Osteoblast (primary cell): ENCODE data around the gene GRK2. TPM values are rescaled to one million over a fixed set of nuclear protein-coding genes. Genes with fewer than 3 reads are reported as not detected.

Source experiments
- DNase-seq: peaks from one replicate; pipeline ENCODE4 v3.0.0; 2011; ENCODE audit warnings: low spot score, mixed read lengths; ENCODE audit not compliant: insufficient read length; ENCODE audit errors: missing footprints
- H2AFZ ChIP-seq: 2 replicates; pipeline ENCODE4 v1.6.0; 2011; ENCODE audit warnings: mild to moderate bottlenecking, low read length
- H3K27ac ChIP-seq: 2 replicates; pipeline ENCODE4 v1.5.1; 2011; ENCODE audit warnings: mild to moderate bottlenecking, low read depth, low read length, moderate library complexity
- H3K27me3 ChIP-seq: 2 replicates; pipeline ENCODE4 v1.6.0; 2012; ENCODE audit warnings: mild to moderate bottlenecking, control low read depth, inconsistent platforms, low read length, moderate library complexity; ENCODE audit not compliant: insufficient read depth
- H3K36me3 ChIP-seq: 2 replicates; pipeline ENCODE4 v1.5.1; 2011; ENCODE audit warnings: mild to moderate bottlenecking, low read length, control low read depth, moderate library complexity; ENCODE audit not compliant: insufficient read depth
- H3K4me1 ChIP-seq: 2 replicates; pipeline ENCODE4 v1.5.1; 2011; ENCODE audit warnings: mild to moderate bottlenecking, low read length, control low read depth, moderate library complexity; ENCODE audit not compliant: insufficient read depth
- H3K4me2 ChIP-seq: 2 replicates; pipeline ENCODE4 v1.6.0; 2011; ENCODE audit warnings: mild to moderate bottlenecking, low read length; ENCODE audit not compliant: insufficient read depth
- H3K4me3 ChIP-seq: fragments of 200-600 bp; sonication (generic); 3 replicates; pipeline ENCODE4 v1.5.1; 2012; ENCODE audit warnings: mild to moderate bottlenecking, low read length, inconsistent platforms; ENCODE audit not compliant: insufficient read depth
- H3K79me2 ChIP-seq: 2 replicates; pipeline ENCODE4 v1.6.0; 2012; ENCODE audit warnings: mild to moderate bottlenecking, low read length, control low read depth, inconsistent platforms; ENCODE audit not compliant: insufficient read depth
- H3K9me3 ChIP-seq: 2 replicates; pipeline ENCODE4 v1.5.1; 2011; ENCODE audit warnings: low read depth, low read length, control low read depth
- H4K20me1 ChIP-seq: 2 replicates; pipeline ENCODE4 v1.6.0; 2012; ENCODE audit warnings: mild to moderate bottlenecking, low read length, control low read depth; ENCODE audit not compliant: insufficient read depth
- CTCF ChIP-seq: IDR thresholded peaks from 2 replicates; pipeline ENCODE4 v1.5.1; 2011; ENCODE audit warnings: mild to moderate bottlenecking, low read depth, low read length, moderate library complexity; ENCODE audit errors: extremely low read depth
- total RNA-seq: library from RNA; depleted of rRNA; stranded (reverse); fragments of >200 nt; gene quantifications from 2 replicates; pipeline ENCODE4 v1.2.3, GENCODE V29; 2012

Gene GRK2
- total RNA-seq, 1 donor: 21.4 TPM

- H2AFZ ChIP-seq: no peak overlapping the region
- H3K9me3 ChIP-seq: no peaks in the 10 kb centered on the region
- no peaks in the 10 kb centered on the region for H3K27me3 ChIP-seq
- peaks cover 17% of the 10 kb centered on the region for H4K20me1 ChIP-seq
- peaks cover 90% of the 10 kb centered on the region for H3K79me2 ChIP-seq
- no peak overlapping the region for H3K4me3 ChIP-seq
- peak overlapping the region; percentile 69 for H3K27ac ChIP-seq
- H3K4me2 ChIP-seq: no peak overlapping the region
- peaks cover 17% of the 10 kb centered on the region for H3K36me3 ChIP-seq
- DNase-seq: peak; percentile 65
- TF ChIP-seq CTCF: no peak
- H3K4me1 ChIP-seq: peaks cover 42% of the 10 kb centered on the region
These were observed 9.5 kb downstream of the GRK2 start for GRCh38 chr11:67275606-67276409.

- H3K27me3 ChIP-seq: no peaks in the 10 kb centered on the region
- DNase-seq: peak; percentile 97
- H3K36me3 ChIP-seq: peaks cover 22% of the 10 kb centered on the region
- H3K79me2 ChIP-seq: peaks cover 80% of the 10 kb centered on the region
- H4K20me1 ChIP-seq: peaks cover 9% of the 10 kb centered on the region
- H3K4me3 ChIP-seq: peak overlapping the region; percentile 64
- peak overlapping the region; percentile 65 for H2AFZ ChIP-seq
- peak; percentile 40 for TF ChIP-seq CTCF
- H3K9me3 ChIP-seq: no peaks in the 10 kb centered on the region
- H3K27ac ChIP-seq: peak overlapping the region; percentile 69
- H3K4me1 ChIP-seq: peaks cover 34% of the 10 kb centered on the region
- peak overlapping the region; percentile 76 for H3K4me2 ChIP-seq
These were observed 10.5 kb downstream of the GRK2 start for GRCh38 chr11:67276781-67277230.

GRCh38 chr11:67277231-67277961 lies 11.1 kb downstream of the GRK2 start:
- peaks cover 28% of the 10 kb centered on the region for H3K4me1 ChIP-seq
- H3K27me3 ChIP-seq: no peaks in the 10 kb centered on the region
- H2AFZ ChIP-seq: peak overlapping the region; percentile 65
- peaks cover 74% of the 10 kb centered on the region for H3K79me2 ChIP-seq
- TF ChIP-seq CTCF: no peak
- H3K27ac ChIP-seq: peak overlapping the region; percentile 69
- H3K36me3 ChIP-seq: peaks cover 28% of the 10 kb centered on the region
- H3K4me2 ChIP-seq: peak overlapping the region; percentile 76
- no peaks in the 10 kb centered on the region for H3K9me3 ChIP-seq
- H4K20me1 ChIP-seq: peaks cover 4% of the 10 kb centered on the region
- H3K4me3 ChIP-seq: peak overlapping the region; percentile 64
- peak; percentile 98 for DNase-seq
